Activated CD8-positive, alpha-beta T cell treated with anti-CD3 and anti-CD28 coated beads for 36 hours (primary cell): ENCODE results near the gene TRIM24. TPM values are rescaled to one million over a fixed set of nuclear protein-coding genes. Genes with fewer than 3 reads are reported as not detected.

Experiments
- ATAC-seq: fragments of 200-7000 bp; cut with Tn5 transposase; one replicate; pipeline ENCODE4 v1.10.0; 2021; ENCODE audit warnings: mild to moderate bottlenecking, moderate library complexity
- CTCF ChIA-PET: fragments of 350-600 bp; sonication (Branson Sonifier 250); formaldehyde crosslinking; loops from one replicate; lab custom pipeline; 2021; ENCODE audit warnings: antibody characterized with exemption; lab: Charles Lee
- POLR2A ChIA-PET: fragments of 350-600 bp; sonication (Branson Sonifier 250); formaldehyde crosslinking; loops from one replicate; lab custom pipeline; 2021; ENCODE audit warnings: antibody characterized with exemption; lab: Charles Lee
- DNase-seq: peaks from one replicate; pipeline ENCODE4 v3.0.0-alpha.2; 2020
- H3K27ac Mint-ChIP-seq: one replicate; pipeline ENCODE4 v1.8.0; 2021; ENCODE audit warnings: mild to moderate bottlenecking, mixed read lengths
- H3K27me3 Mint-ChIP-seq: one replicate; pipeline ENCODE4 v1.8.0; 2021; ENCODE audit warnings: mixed read lengths
- H3K36me3 Mint-ChIP-seq: one replicate; pipeline ENCODE4 v1.8.0; 2021; ENCODE audit warnings: low read depth, mixed read lengths
- H3K4me1 Mint-ChIP-seq: one replicate; pipeline ENCODE4 v1.8.0; 2021; ENCODE audit warnings: low read depth, mixed read lengths
- H3K4me3 Mint-ChIP-seq: one replicate; pipeline ENCODE4 v1.8.0; 2021; ENCODE audit warnings: mild to moderate bottlenecking, moderate library complexity, mixed read lengths
- H3K9me3 Mint-ChIP-seq: one replicate; pipeline ENCODE4 v1.8.0; 2021; ENCODE audit warnings: mixed read lengths
- CTCF ChIP-seq: fragments of 200-600 bp; IDR thresholded peaks from one replicate; pipeline ENCODE4 v1.8.0; 2022; ENCODE audit warnings: antibody characterized with exemption, mild to moderate bottlenecking
- intact Hi-C: fragments of 100-400 bp; cut with micrococcal nuclease; formaldehyde crosslinking; loops from one replicate; pipeline ENCODE4 v1.10.0; 2022
- total RNA-seq, 2 experiments: library from RNA; stranded (reverse); gene quantifications; one replicate each; pipeline ENCODE4 v1.2.3, GENCODE V29; 2021

TRIM24 gene
- total RNA-seq, 2 experiments from 2014 or later, result 13.9 to 16.7 TPM

- intact Hi-C loops, result no loop called here
- ATAC-seq (no peak), DNase-seq (no peak)
- Mint-ChIP-seq H3K36me3 (no peaks in the 10 kb centered on the region), H3K27ac (no peak overlapping the region), H3K27me3 (no peaks in the 10 kb centered on the region), H3K9me3 (no peaks in the 10 kb centered on the region), H3K4me1 (peaks cover 6% of the 10 kb centered on the region), H3K4me3 (no peak overlapping the region)
- POLR2A ChIA-PET, result no interaction called here
- no peak for TF ChIP-seq CTCF
- CTCF ChIA-PET, result no interaction called here
Observed at GRCh38 chr7:138618506-138618905, 158.4 kb downstream of the TRIM24 start.

GRCh38 chr7:138618933-138619332 lies 158.9 kb downstream of the TRIM24 start:
- Mint-ChIP-seq H3K4me3 (no peak overlapping the region), H3K4me1 (peaks cover 4% of the 10 kb centered on the region), H3K9me3 (no peaks in the 10 kb centered on the region), H3K27me3 (no peaks in the 10 kb centered on the region), H3K27ac (no peak overlapping the region), H3K36me3 (no peaks in the 10 kb centered on the region)
- TF ChIP-seq CTCF, result no peak
- ATAC-seq (no peak), DNase-seq (no peak)
- ChIA-PET POLR2A (no interaction called here), CTCF (no interaction called here)
- intact Hi-C loops, result no loop called here

- no peaks in the 10 kb centered on the region for H3K27me3 Mint-ChIP-seq
- H3K27ac Mint-ChIP-seq, result no peak overlapping the region
- H3K4me1 Mint-ChIP-seq, result peaks cover 37% of the 10 kb centered on the region
- no peaks in the 10 kb centered on the region for H3K36me3 Mint-ChIP-seq
- TF ChIP-seq CTCF, result no peak
- H3K9me3 Mint-ChIP-seq, result no peaks in the 10 kb centered on the region
- ATAC-seq (no peak), DNase-seq (no peak)
- CTCF ChIA-PET, result no interaction called here
- POLR2A ChIA-PET, result no interaction called here
- no peak overlapping the region for H3K4me3 Mint-ChIP-seq
- intact Hi-C loops, result no loop called here
Observed at GRCh38 chr7:138622841-138623240, 162.8 kb downstream of the TRIM24 start.

- H3K36me3 Mint-ChIP-seq, result no peaks in the 10 kb centered on the region
- no peaks in the 10 kb centered on the region for H3K27me3 Mint-ChIP-seq
- peaks cover 45% of the 10 kb centered on the region for H3K4me1 Mint-ChIP-seq
- intact Hi-C loops, result no loop called here
- ChIA-PET POLR2A (no interaction called here), CTCF (interaction anchor here (0.7 to 1.6 kb wide), 4 partner anchors 8 to 113 kb away, joined by 3 to 5 read pairs (median 4); no protein-coding TSS in a partner anchor)
- ATAC-seq (peak; percentile 62), DNase-seq (no peak)
- no peaks in the 10 kb centered on the region for H3K9me3 Mint-ChIP-seq
- H3K27ac Mint-ChIP-seq, result peak overlapping the region; percentile 92
- peak overlapping the region; percentile 47 for H3K4me3 Mint-ChIP-seq
- no peak for TF ChIP-seq CTCF
Observed at GRCh38 chr7:138625084-138625848, 165.2 kb downstream of the TRIM24 start.

- intact Hi-C loops, result no loop called here
- Mint-ChIP-seq H3K27ac (peak overlapping the region; percentile 92), H3K36me3 (no peaks in the 10 kb centered on the region), H3K4me3 (peak overlapping the region; percentile 47), H3K9me3 (no peaks in the 10 kb centered on the region), H3K27me3 (no peaks in the 10 kb centered on the region), H3K4me1 (peaks cover 47% of the 10 kb centered on the region)
- ChIA-PET POLR2A (no interaction called here), CTCF (interaction anchor here (0.7 to 1.6 kb wide), 5 partner anchors 9 to 113 kb away, joined by 3 to 5 read pairs (median 3); no protein-coding TSS in a partner anchor)
- DNase-seq, result peak; percentile 46
- ATAC-seq, result peak; percentile 71
- no peak for TF ChIP-seq CTCF
Observed at GRCh38 chr7:138625849-138626230, 165.8 kb downstream of the TRIM24 start.
